K562 (cell line): ENCODE measurements around the gene NOTCH3.

Source experiments
- ELF1 ChIP-seq: fragments of 200-800 bp; sonication (Bioruptor generic); IDR thresholded peaks from 2 replicates; pipeline ENCODE4 v1.6.1; 2016; ENCODE audit warnings: missing genetic modification characterization, missing compliant biosample characterization
- MED1 ChIP-seq: sonication (generic); formaldehyde crosslinking; IDR thresholded peaks from 2 replicates; pipeline ENCODE4 v1.8.1; 2023; ENCODE audit warnings: missing genetic modification reagents, borderline replicate concordance
- NBN ChIP-seq: fragments of 450-650 bp; IDR thresholded peaks from 2 replicates; pipeline ENCODE4 v1.6.1; 2016; ENCODE audit warnings: low read depth, mild to moderate bottlenecking
- NFRKB ChIP-seq: fragments of 450-650 bp; IDR thresholded peaks from 2 replicates; pipeline ENCODE4 v1.6.1; 2016; ENCODE audit warnings: low read depth
- RNF2 ChIP-seq: sonication (generic); IDR thresholded peaks from 2 replicates; pipeline ENCODE4 v1.6.1; 2016
- ZNF431 ChIP-seq: sonication (generic); formaldehyde crosslinking; IDR thresholded peaks from 2 replicates; pipeline ENCODE4 v1.8.0; 2022; ENCODE audit warnings: mild to moderate bottlenecking, missing genetic modification reagents
- ZNF512 ChIP-seq: IDR thresholded peaks from 2 replicates; pipeline ENCODE4 v1.6.1; 2016; ENCODE audit warnings: missing genetic modification characterization, missing compliant biosample characterization
- TF ChIP-seq, protein P1 (sequence below), 3 experiments: IDR thresholded peaks in 2 of 3; conservative IDR thresholded peaks in 1 of 3; 2 replicates each; pipeline ENCODE4 v1.5.1; 2011 to 2012; ENCODE audit warnings: low read length in 3 of 3, mild to moderate bottlenecking in 3 of 3, control low read depth in 2 of 3, improper control_type of control experiment in 1 of 3, inconsistent platforms in 1 of 3, low read depth in 1 of 3, mixed read lengths in 1 of 3, moderate library complexity in 1 of 3; ENCODE audit not compliant: insufficient read depth in 2 of 3

DNA sequence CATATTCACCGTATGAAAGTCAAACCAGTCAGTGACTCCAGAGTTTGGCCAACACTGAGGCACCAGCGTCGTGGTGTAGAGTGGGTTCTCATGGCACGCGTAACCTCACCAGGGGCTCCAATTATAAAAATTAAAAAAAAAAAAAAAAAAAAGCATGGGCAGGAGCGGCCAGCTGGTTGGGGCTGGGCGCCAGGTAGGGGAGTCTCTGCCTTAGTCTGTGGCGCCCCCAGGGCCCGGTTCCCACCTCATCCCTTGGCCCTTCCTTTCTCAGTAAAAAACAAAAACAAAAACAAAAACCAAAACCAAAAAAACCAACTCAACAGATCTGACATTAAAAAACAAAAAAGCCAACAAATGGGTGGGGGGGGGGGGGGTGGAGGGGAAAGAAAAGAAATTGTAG lies 36.1 kb upstream of the NOTCH3 start:
- TF ChIP-seq, protein P1, sequence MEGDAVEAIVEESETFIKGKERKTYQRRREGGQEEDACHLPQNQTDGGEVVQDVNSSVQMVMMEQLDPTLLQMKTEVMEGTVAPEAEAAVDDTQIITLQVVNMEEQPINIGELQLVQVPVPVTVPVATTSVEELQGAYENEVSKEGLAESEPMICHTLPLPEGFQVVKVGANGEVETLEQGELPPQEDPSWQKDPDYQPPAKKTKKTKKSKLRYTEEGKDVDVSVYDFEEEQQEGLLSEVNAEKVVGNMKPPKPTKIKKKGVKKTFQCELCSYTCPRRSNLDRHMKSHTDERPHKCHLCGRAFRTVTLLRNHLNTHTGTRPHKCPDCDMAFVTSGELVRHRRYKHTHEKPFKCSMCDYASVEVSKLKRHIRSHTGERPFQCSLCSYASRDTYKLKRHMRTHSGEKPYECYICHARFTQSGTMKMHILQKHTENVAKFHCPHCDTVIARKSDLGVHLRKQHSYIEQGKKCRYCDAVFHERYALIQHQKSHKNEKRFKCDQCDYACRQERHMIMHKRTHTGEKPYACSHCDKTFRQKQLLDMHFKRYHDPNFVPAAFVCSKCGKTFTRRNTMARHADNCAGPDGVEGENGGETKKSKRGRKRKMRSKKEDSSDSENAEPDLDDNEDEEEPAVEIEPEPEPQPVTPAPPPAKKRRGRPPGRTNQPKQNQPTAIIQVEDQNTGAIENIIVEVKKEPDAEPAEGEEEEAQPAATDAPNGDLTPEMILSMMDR (IDR thresholded peaks at IDR 0.05 in 2 of 3, conservative IDR thresholded peaks at IDR 0.05 in 1 of 3; ENCODE audit: insufficient read depth in 2 of 3, low read depth in 1 of 3, low read length in 3 of 3) = no peak
- TF ChIP-seq ZNF512 = no peak
- TF ChIP-seq NBN = no peak
- no peak for TF ChIP-seq MED1 (CRISPR knock-in tag)
- TF ChIP-seq NFRKB = no peak
- TF ChIP-seq RNF2 = no peak
- TF ChIP-seq ZNF431 (CRISPR knock-in tag) = no peak
- TF ChIP-seq ELF1 (tag) = no peak
